Heart left ventricle (tissue), 13 donors: ENCODE results near the gene EHD2.

Experiments used
- CTCF ChIP-seq, 12 donors: fragments of 200-600 bp; sonication (generic) in 4 of 12; IDR thresholded peaks; one replicate each; pipeline versions ENCODE4 v1.5.0 to v1.8.0; 2018 to 2022; ENCODE audit warnings: antibody characterized with exemption in 12 of 12, mild to moderate bottlenecking in 5 of 12
- POLR2A ChIP-seq, 2 donors: fragments of 450-650 bp; IDR thresholded peaks; one replicate each; pipeline ENCODE4 v1.6.1; 2017; ENCODE audit warnings: antibody characterized with exemption in 2 of 2, mild to moderate bottlenecking in 2 of 2, moderate library complexity in 2 of 2
- donor health status: ischemic (EF 13 %, LVEDD 7.1; RV severe dilation, severe dysfunction).
- donor health status: DM: no; HTN: yes; CAD: no.
- donor health status: DM: no; HTN: no; CAD: no.
- donor health status: ischemic (EF 25% LVEDD 6.9; RV normal size, moderate dysfunction).
- donor health status: ischemic (EF 25% LVEDD 5.7; RV mildly dilated, moderate dysfunction).
- donor health status: ischemic (EF 35%, LVEDD 5.7; RV mildly dilated, moderate dysfunction).
- donor health status: nonischemic (EF 11% LVEDD 7.7; RV severe dilation, severe dysfunction).
- donor health status: DM: yes; HTN: yes; CAD: no.
- donor health status: PGD.
- donor health status: ischemic (EF 29% LVEDD 5.4; RV normal size, mild dysfunction).
- donor health status: nonischemic (EF 23%, LVEDD 6.1; RV moderate dilation, normal function).

DNA sequence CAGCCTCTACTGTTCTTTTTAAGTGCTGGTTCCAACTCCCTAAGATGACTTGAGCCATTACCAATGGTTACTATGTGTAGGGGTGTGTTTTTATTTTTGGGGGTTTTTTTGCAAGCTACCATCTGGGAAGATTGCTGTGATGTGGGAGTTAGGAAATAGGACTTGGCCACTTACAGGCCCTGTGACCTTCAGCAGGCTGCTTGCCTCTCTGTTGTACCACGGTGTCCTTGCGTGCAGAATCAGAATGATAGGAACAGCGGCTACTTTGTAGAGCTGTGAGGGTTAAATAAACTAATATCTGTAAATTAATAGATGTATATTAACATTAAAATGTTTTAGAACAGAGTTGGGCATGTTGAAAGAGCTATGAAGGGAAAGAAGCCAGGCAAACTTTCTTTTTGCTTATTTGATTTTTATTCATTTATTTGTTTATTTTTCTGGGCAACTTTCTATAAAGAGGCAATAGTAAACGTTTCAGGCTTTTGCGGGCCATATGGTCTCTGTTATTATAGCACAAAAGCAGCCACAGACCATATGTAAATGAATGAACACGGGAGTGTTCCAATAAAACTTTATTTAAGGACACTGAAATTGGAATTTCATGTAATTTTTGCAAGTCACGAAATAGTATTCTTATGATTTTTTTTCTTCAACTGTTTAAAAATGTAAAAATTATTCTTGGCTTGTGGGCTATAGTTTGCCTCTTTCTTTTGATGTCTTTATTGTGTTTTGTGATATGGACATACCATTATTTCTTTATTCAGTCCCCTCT, 26.4 kb upstream of the EHD2 start:
- TF ChIP-seq CTCF (IDR thresholded peaks at IDR 0.05) (no peak), POLR2A (IDR thresholded peaks at IDR 0.05) (no peak)
